ENCODE results near the gene EIF4G2. TPM values are rescaled to one million over a fixed set of nuclear protein-coding genes. Genes with fewer than 3 reads are reported as not detected.

Gene EIF4G2
- total and polyA plus RNA-seq, 2 donors from 2014 or later: 238 to 716 TPM

DNA sequence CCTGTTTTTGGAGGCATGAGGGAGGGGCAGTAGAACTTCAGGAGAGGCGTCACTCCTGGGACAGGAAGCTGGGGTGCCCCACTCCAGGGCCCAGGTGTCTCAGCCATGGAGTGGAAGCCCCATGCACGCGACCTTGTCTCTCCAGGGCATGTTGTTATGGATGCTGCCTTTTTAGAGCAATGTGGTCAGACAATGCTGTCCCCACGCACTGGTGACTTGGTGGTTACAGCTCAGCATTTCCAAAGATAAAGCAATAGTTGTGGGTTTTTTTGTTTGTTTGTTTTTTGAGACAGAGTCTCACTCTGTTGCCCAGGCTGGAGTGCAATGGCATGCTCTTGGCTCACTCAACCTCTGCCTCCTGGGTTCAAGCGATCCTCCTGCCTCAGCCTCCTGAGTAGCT lies 22.3 kb downstream of the EIF4G2 start:
- Histone ChIP-seq H3K9me3 (ENCODE audit: control insufficient read depth in 2 of 3, insufficient read depth in 1 of 3, low read length in 3 of 3) (no peaks in the 10 kb centered on the region), H3K9ac (ENCODE audit: low read length in 3 of 3) (no peak overlapping the region), H3K4me1 (ENCODE audit: control insufficient read depth in 2 of 3, insufficient read depth in 2 of 3, low read depth in 1 of 3, low read length in 3 of 3) (no peaks in the 10 kb centered on the region), H3K27me3 (ENCODE audit: control insufficient read depth, insufficient read depth, low read length) (no peaks in the 10 kb centered on the region), H3K36me3 (ENCODE audit: control insufficient read depth in 2 of 3, insufficient read depth in 3 of 3, low read length in 3 of 3) (no peaks in the 10 kb centered on the region), H3K4me3 (ENCODE audit: low read length in 3 of 3) (no peak overlapping the region), H3K27ac (ENCODE audit: low read depth in 2 of 2, low read length in 2 of 2) (no peak overlapping the region)
- DNase-seq (no peak), FAIRE-seq (no peak)
- intact Hi-C loops (cut with DNase I): no loop called here
- TF ChIP-seq, protein P1, sequence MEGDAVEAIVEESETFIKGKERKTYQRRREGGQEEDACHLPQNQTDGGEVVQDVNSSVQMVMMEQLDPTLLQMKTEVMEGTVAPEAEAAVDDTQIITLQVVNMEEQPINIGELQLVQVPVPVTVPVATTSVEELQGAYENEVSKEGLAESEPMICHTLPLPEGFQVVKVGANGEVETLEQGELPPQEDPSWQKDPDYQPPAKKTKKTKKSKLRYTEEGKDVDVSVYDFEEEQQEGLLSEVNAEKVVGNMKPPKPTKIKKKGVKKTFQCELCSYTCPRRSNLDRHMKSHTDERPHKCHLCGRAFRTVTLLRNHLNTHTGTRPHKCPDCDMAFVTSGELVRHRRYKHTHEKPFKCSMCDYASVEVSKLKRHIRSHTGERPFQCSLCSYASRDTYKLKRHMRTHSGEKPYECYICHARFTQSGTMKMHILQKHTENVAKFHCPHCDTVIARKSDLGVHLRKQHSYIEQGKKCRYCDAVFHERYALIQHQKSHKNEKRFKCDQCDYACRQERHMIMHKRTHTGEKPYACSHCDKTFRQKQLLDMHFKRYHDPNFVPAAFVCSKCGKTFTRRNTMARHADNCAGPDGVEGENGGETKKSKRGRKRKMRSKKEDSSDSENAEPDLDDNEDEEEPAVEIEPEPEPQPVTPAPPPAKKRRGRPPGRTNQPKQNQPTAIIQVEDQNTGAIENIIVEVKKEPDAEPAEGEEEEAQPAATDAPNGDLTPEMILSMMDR (IDR thresholded peaks at IDR 0.05; ENCODE audit: borderline replicate concordance, extremely low read depth, insufficient read depth): no peak

DNA sequence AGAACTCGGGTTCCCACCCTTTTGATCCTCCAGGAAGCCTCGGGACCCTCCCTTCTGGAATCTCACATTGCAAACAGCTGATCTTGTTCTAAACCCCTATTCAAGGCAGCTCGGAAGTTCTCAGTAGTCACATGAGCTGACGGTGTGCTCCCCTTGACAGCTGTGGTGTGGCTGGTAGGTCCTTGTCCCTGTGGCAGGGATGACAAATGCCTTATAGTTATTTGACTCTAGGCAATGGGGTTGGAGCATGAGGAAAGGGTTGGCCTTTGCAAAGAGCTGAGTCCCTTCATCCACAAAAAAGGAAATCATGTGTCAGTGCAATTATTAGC lies 23.6 kb downstream of the EIF4G2 start:
- H3K27ac ChIP-seq (ENCODE audit: low read depth in 2 of 2, low read length in 2 of 2): no peak overlapping the region
- no peak for FAIRE-seq

DNA sequence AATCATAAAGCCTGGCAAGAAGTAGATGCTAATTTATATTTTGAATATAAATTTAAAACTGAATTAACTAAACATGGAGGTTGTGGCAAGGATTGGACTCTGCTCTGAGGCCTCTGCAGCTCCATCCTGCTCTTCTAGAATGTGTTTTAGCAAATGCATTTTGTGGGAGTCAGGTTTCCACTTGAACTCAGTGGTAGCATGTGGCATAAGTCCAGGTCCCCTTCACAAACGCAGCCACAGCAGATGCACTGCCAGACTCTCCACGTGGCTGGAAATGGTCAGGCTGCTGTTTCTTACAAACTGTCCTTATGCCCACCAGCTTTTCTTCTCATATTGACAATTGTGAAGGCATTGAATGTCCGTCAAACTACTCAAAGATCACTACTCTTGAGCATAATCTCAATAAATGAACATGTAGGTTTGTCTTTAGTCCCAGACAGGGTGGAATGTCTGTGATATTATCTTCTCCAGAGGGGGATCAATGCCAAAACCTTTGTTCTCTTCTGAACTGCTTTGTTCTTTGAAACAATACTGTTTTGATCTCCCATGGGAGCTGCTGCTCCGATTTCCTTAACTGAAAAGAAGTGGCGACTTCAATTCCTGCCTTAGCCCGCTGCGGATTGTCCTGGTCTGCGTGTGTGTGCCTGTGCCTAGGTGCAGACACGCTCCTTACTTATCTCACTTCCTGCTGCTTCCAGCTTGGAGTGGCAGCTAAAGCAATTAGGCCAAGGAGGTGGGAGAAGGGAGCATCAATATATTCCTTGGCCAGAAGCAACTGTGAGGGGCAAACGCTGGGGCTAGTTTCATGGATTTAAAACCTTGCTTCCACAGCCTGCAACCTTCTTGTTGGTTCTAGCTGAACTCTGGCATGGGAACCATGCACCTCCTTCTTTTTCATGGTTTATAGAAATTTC lies 24.2 kb downstream of the EIF4G2 start:
- Histone ChIP-seq H3K9me3 (ENCODE audit: control insufficient read depth in 2 of 3, insufficient read depth in 1 of 3, low read length in 3 of 3) (no peaks in the 10 kb centered on the region), H3K27ac (ENCODE audit: low read depth in 2 of 2, low read length in 2 of 2) (no peak overlapping the region), H3K4me1 (ENCODE audit: control insufficient read depth in 2 of 3, insufficient read depth in 2 of 3, low read depth in 1 of 3, low read length in 3 of 3) (no peaks in the 10 kb centered on the region), H3K36me3 (ENCODE audit: control insufficient read depth in 2 of 3, insufficient read depth in 3 of 3, low read length in 3 of 3) (peaks cover 0 to 6% (median 0%) of the 10 kb centered on the region in 3 donors), H3K9ac (ENCODE audit: low read length in 3 of 3) (no peak overlapping the region), H3K27me3 (ENCODE audit: control insufficient read depth, insufficient read depth, low read length) (no peaks in the 10 kb centered on the region), H3K4me3 (ENCODE audit: low read length in 3 of 3) (no peak overlapping the region)
- no peak for FAIRE-seq
- TF ChIP-seq, protein P1 (IDR thresholded peaks at IDR 0.05; ENCODE audit: borderline replicate concordance, extremely low read depth, insufficient read depth): no peak
- DNase-seq: peak in 1 of 5 donors; percentile 10
- intact Hi-C loops (cut with DNase I): no loop called here

More for the DNA sequence above, 23.6 kb downstream of the EIF4G2 start:
- Histone ChIP-seq H3K36me3 (ENCODE audit: control insufficient read depth in 2 of 3, insufficient read depth in 3 of 3, low read length in 3 of 3) (peaks cover 0 to 2% (median 0%) of the 10 kb centered on the region in 3 donors), H3K4me1 (ENCODE audit: control insufficient read depth in 2 of 3, insufficient read depth in 2 of 3, low read depth in 1 of 3, low read length in 3 of 3) (no peaks in the 10 kb centered on the region), H3K9ac (ENCODE audit: low read length in 3 of 3) (no peak overlapping the region), H3K4me3 (ENCODE audit: low read length in 3 of 3) (no peak overlapping the region), H3K9me3 (ENCODE audit: control insufficient read depth in 2 of 3, insufficient read depth in 1 of 3, low read length in 3 of 3) (no peaks in the 10 kb centered on the region), H3K27me3 (ENCODE audit: control insufficient read depth, insufficient read depth, low read length) (no peaks in the 10 kb centered on the region)
- TF ChIP-seq, protein P1 (IDR thresholded peaks at IDR 0.05; ENCODE audit: borderline replicate concordance, extremely low read depth, insufficient read depth): no peak
- no peak for DNase-seq
- intact Hi-C loops (cut with DNase I): no loop called here

Measured in kidney (tissue), 14 donors.